Adrenal gland (tissue), 5 donors: Measurements from ENCODE around the gene PPIA.

Experiments
- CTCF ChIP-seq, 6 experiments: fragments of 450-650 bp in 4 of 6; fragments of 200-600 bp in 2 of 6; sonication (generic) in 1 of 6; IDR thresholded peaks; 1 replicate in 5 of 6; 2 replicates in 1 of 6; pipeline versions ENCODE4 v1.5.1 to v1.8.0; 2016 to 2021; ENCODE audit warnings: antibody characterized with exemption in 6 of 6, mild to moderate bottlenecking in 2 of 6, moderate library complexity in 1 of 6
- POLR2A ChIP-seq, 2 donors: fragments of 450-650 bp; IDR thresholded peaks; one replicate each; pipeline ENCODE4 v1.6.1; 2017; ENCODE audit warnings: antibody characterized with exemption in 2 of 2, mild to moderate bottlenecking in 2 of 2, moderate library complexity in 1 of 2
- donor health status: DM: no; HTN: no; CAD: no.

- TF ChIP-seq CTCF (IDR thresholded peaks at IDR 0.05) (no peak), POLR2A (IDR thresholded peaks at IDR 0.05) (no peak)
These were observed 46.5 kb upstream of the PPIA start for GRCh38 chr7:44749992-44750391.
